WTC11 (cell line): ENCODE results near the gene ACBD6. TPM values are rescaled to one million over a fixed set of nuclear protein-coding genes. Genes with fewer than 3 reads are reported as not detected.

Experiments
- ATAC-seq: fragments of 200-7000 bp; cut with Tn5 transposase; 2 replicates; pipeline ENCODE4 v1.10.0; 2021; ENCODE audit warnings: mild to moderate bottlenecking, moderate library complexity
- CTCF ChIA-PET: fragments of 300-600 bp; sonication (Branson Sonifier 250); formaldehyde crosslinking; loops from one replicate; lab custom pipeline; 2021; ENCODE audit warnings: antibody characterized with exemption; lab: Charles Lee
- POLR2A ChIA-PET: fragments of 350-600 bp; sonication (Branson Sonifier 250); formaldehyde crosslinking; loops from one replicate; lab custom pipeline; 2021; ENCODE audit warnings: antibody characterized with exemption; lab: Charles Lee
- DNase-seq: peaks from one replicate; pipeline ENCODE4 v3.0.0; 2021; ENCODE audit warnings: low spot score
- H3K27ac Mint-ChIP-seq: 2 replicates; pipeline ENCODE4 v1.8.0; 2021; ENCODE audit warnings: mixed read lengths
- H3K27me3 Mint-ChIP-seq: 2 replicates; pipeline ENCODE4 v1.8.0; 2021; ENCODE audit warnings: low read depth, mild to moderate bottlenecking, moderate library complexity, mixed read lengths
- H3K36me3 Mint-ChIP-seq: 2 replicates; pipeline ENCODE4 v1.8.0; 2021; ENCODE audit warnings: mixed read lengths
- H3K4me1 Mint-ChIP-seq: 2 replicates; pipeline ENCODE4 v1.8.0; 2022; ENCODE audit warnings: mixed read lengths
- H3K4me3 Mint-ChIP-seq: 2 replicates; pipeline ENCODE4 v1.8.0; 2021; ENCODE audit warnings: mild to moderate bottlenecking, moderate library complexity, mixed read lengths
- H3K9me3 Mint-ChIP-seq: 2 replicates; pipeline ENCODE4 v1.8.0; 2021; ENCODE audit warnings: mixed read lengths
- EMX1 ChIP-seq: fragments of 250-450 bp; sonication (Bioruptor Pico); IDR thresholded peaks from 2 replicates; pipeline ENCODE4 v1.8.0; 2021; ENCODE audit warnings: mild to moderate bottlenecking
- ETV6 ChIP-seq: sonication (generic); formaldehyde crosslinking; IDR thresholded peaks from 2 replicates; pipeline ENCODE4 v1.8.1; 2022; ENCODE audit warnings: mild to moderate bottlenecking, missing genetic modification reagents
- GABPB1 ChIP-seq: sonication (generic); formaldehyde crosslinking; IDR thresholded peaks from 2 replicates; pipeline ENCODE4 v1.8.1; 2023; ENCODE audit warnings: mild to moderate bottlenecking, missing genetic modification reagents
- MYBL2 ChIP-seq: sonication (generic); formaldehyde crosslinking; IDR thresholded peaks from 2 replicates; pipeline ENCODE4 v1.8.1; 2023; ENCODE audit warnings: mild to moderate bottlenecking, moderate library complexity, missing genetic modification reagents
- NFATC4 ChIP-seq: fragments of 250-450 bp; sonication (Bioruptor Pico); IDR thresholded peaks from 2 replicates; pipeline ENCODE4 v1.9.0; 2021; ENCODE audit warnings: mild to moderate bottlenecking
- OVOL2 ChIP-seq: fragments of 250-450 bp; sonication (Bioruptor Pico); IDR thresholded peaks from 2 replicates; pipeline ENCODE4 v1.9.0; 2021; ENCODE audit warnings: mild to moderate bottlenecking, borderline replicate concordance
- PRRX2 ChIP-seq: fragments of 250-450 bp; sonication (Bioruptor Pico); IDR thresholded peaks from 2 replicates; pipeline ENCODE4 v1.8.0; 2021; ENCODE audit warnings: mild to moderate bottlenecking
- SOX15 ChIP-seq: fragments of 250-450 bp; sonication (Bioruptor Pico); IDR thresholded peaks from 2 replicates; pipeline ENCODE4 v1.9.0; 2021; ENCODE audit warnings: mild to moderate bottlenecking
- TEAD4 ChIP-seq: sonication (generic); formaldehyde crosslinking; IDR thresholded peaks from 2 replicates; pipeline ENCODE4 v1.8.0; 2022; ENCODE audit warnings: mild to moderate bottlenecking, missing genetic modification reagents
- ZBTB21 ChIP-seq: sonication (generic); formaldehyde crosslinking; IDR thresholded peaks from 2 replicates; pipeline ENCODE4 v1.8.1; 2023; ENCODE audit warnings: mild to moderate bottlenecking, missing genetic modification reagents, borderline replicate concordance
- ZNF121 ChIP-seq: sonication (generic); formaldehyde crosslinking; IDR thresholded peaks from 2 replicates; pipeline ENCODE4 v1.8.0; 2023; ENCODE audit warnings: missing genetic modification reagents
- ZNF232 ChIP-seq: sonication (generic); formaldehyde crosslinking; IDR thresholded peaks from 2 replicates; pipeline ENCODE4 v1.8.0; 2022; ENCODE audit warnings: mild to moderate bottlenecking, missing genetic modification reagents
- ZNF263 ChIP-seq: sonication (generic); formaldehyde crosslinking; IDR thresholded peaks from 2 replicates; pipeline ENCODE4 v1.8.1; 2022; ENCODE audit warnings: low read depth, mild to moderate bottlenecking, moderate library complexity, missing genetic modification reagents
- ZNF423 ChIP-seq: fragments of 250-450 bp; sonication (Bioruptor Pico); IDR thresholded peaks from 2 replicates; pipeline ENCODE4 v2.1.2; 2022; ENCODE audit warnings: mild to moderate bottlenecking, moderate library complexity
- total RNA-seq: library from RNA; stranded (reverse); gene quantifications from 3 replicates; pipeline ENCODE4 v1.2.3, GENCODE V29; 2021
- TF ChIP-seq, protein P1 (sequence below): fragments of 250-450 bp; sonication (Bioruptor Pico); conservative IDR thresholded peaks from 2 replicates; pipeline ENCODE4 v1.9.0; 2021; ENCODE audit warnings: mild to moderate bottlenecking
- TF ChIP-seq, protein P2 (sequence below): sonication (generic); formaldehyde crosslinking; IDR thresholded peaks from 2 replicates; pipeline ENCODE4 v1.8.1; 2022; ENCODE audit warnings: low read depth, mild to moderate bottlenecking, moderate library complexity, missing genetic modification reagents, borderline replicate concordance
- TF ChIP-seq, protein P3 (sequence below): fragments of 250-450 bp; sonication (Bioruptor Pico); IDR thresholded peaks from 2 replicates; pipeline ENCODE4 v1.9.0; 2021; ENCODE audit warnings: mild to moderate bottlenecking
- TF ChIP-seq, protein P4 (sequence below): fragments of 250-450 bp; sonication (Bioruptor Pico); IDR thresholded peaks from 2 replicates; pipeline ENCODE4 v1.8.0; 2021; ENCODE audit warnings: mild to moderate bottlenecking
- TF ChIP-seq, protein P5 (sequence below): fragments of 250-450 bp; sonication (Bioruptor Pico); IDR thresholded peaks from 2 replicates; pipeline ENCODE4 v1.9.0; 2021; ENCODE audit warnings: moderate library complexity, mild to moderate bottlenecking, inconsistent platforms, borderline replicate concordance

The ACBD6 gene
- total RNA-seq, 1 experiment from 2014 or later = 53.5 TPM

DNA sequence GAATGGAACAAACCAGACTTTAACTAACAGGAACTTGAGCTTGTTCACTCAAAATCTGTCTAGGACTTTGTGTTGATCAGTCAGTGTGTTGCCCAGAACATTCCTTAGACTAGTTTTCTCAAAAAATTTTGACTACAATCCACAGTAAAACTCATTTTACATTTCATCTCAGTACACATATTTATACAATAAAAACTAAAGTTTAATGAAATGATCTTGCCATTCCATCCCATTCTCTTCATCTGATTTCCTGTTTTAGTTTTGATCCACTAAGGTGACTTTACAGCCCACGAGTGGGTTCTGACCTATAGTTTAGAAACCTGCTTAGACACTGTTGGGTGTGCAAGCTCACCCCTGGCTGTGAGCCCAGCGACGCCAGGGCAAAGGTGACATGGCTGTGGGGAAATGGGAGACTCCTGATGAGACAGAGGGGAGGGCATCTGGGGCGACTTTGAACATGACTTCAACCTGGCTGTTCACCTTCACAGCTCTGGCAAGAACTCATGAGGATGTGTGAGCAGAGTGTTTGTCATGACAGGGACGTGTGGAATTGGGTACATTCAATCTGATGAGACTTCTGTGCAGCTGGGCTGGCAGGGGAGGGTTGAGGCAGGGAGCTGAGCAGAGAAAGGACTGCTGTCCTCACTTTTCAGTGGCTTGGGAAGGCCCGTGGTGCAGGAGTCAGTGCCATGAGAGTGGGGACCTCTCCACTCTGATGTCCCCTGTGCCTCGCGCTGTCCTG is 231.7 kb downstream of the ACBD6 start:
- peaks cover 5% of the 10 kb centered on the region; the same call in 1 of the 2 replicates for H3K9me3 Mint-ChIP-seq
- peak overlapping the region; percentile 81 for H3K27ac Mint-ChIP-seq
- CTCF ChIA-PET = interaction anchor here (0.8 to 4.6 kb wide), 23 partner anchors 9 to 611 kb away, joined by 3 to 31 read pairs (median 3); no protein-coding TSS in a partner anchor
- no peak for ATAC-seq
- H3K36me3 Mint-ChIP-seq = peaks cover 35% of the 10 kb centered on the region
- no peak overlapping the region for H3K4me3 Mint-ChIP-seq
- TF ChIP-seq, protein P1, sequence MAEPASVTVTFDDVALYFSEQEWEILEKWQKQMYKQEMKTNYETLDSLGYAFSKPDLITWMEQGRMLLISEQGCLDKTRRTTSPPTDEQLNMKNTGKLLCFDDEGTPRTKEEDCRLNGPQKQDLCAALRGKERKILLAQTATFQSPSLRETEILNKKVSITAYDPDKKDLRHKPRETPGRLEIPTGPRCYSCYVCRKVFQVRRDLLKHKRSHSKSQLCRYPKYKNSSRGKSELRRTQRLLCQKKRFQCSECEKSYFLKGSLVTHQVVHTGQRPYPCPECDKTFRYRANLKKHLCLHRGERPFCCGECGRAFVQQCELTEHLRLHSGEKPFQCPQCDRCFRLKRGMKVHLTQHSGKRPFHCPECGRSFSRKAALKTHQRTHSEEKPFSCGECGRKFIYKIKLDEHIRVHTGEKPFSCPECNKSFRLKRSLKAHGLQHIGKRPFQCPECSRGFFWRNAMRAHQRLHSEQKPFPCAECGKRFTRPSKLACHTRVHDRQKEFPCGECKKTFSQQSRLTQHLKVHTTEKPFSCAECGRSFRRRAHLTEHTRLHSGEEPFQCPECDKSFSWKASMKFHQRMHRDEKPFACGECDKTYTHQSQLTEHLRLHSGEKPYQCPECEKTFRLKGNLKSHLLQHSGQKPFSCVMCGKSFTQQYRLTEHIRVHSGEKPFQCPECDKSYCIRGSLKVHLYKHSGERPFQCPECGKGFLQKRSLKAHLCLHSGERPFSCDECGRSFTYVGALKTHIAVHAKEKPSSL (CRISPR knock-in tag) = no peak
- no peak for DNase-seq
- H3K27me3 Mint-ChIP-seq = no peaks in the 10 kb centered on the region
- peaks cover 52% of the 10 kb centered on the region for H3K4me1 Mint-ChIP-seq
- POLR2A ChIA-PET = interaction anchor here (0.5 to 0.6 kb wide), 3 partner anchors 8 to 1968 kb away, joined by 3 to 4 read pairs (median 3); no protein-coding TSS in a partner anchor

DNA sequence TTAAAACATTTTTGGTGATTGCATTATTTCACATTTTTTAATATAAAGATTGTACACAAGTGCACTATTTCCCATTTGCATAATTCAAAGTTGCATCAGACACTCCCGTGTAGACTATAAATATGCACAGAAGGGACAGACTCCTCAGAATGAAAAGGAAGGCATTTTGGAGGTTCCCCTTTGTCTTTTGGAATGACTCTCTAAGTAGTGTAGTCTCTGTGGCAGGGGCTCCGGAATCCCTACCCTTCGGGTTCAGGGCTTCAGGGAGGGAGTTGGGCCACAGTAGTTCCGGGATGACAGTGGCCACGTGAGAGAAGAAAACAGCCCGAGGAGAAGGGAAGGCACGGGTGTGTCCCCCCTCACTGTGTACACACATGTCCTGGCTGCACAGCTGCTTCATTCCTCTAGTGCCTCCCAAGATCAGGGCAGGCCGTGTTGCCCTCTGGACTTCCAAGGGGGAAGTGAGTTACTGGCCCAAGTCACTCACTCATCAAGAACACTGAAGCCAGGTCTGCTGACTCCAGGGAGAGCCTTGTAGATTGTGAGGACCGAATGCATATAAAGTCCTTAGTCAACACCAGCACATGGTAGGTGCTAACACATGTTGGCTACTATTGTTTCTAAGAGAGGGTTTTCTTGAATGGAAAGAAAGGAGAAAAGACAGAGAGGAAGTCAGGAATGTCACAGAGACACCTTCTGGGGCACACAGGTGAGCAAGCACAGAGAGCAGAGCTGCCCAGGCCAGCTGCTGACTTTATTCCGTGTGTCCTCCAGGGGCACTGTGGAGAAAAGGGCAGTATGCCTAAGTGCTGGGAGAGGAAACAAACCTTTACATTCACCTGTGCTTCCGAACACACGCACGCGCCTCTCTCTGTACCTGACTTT is 232.5 kb downstream of the ACBD6 start:
- ChIA-PET CTCF (interaction anchor here (0.5 to 4.6 kb wide), 20 partner anchors 9 to 196 kb away, joined by 3 to 31 read pairs (median 3); no protein-coding TSS in a partner anchor), POLR2A (interaction anchor here (0.5 to 0.6 kb wide), 4 partner anchors 8 to 1967 kb away, joined by 3 to 4 read pairs (median 3); no protein-coding TSS in a partner anchor)
- DNase-seq = peak; percentile 71
- H3K4me3 Mint-ChIP-seq = no peak overlapping the region
- TF ChIP-seq ZNF121 (CRISPR knock-in tag) (0 out of 2 replicates have a peak, but pooled peaks have one; percentile 65), ETV6 (CRISPR knock-in tag) (0 out of 2 replicates have a peak, but pooled peaks have one; percentile 43), EMX1 (CRISPR knock-in tag) (no peak)
- H3K4me1 Mint-ChIP-seq = peaks cover 60% of the 10 kb centered on the region
- peak; percentile 85 for ATAC-seq
- H3K9me3 Mint-ChIP-seq = no peaks in the 10 kb centered on the region
- no peaks in the 10 kb centered on the region for H3K27me3 Mint-ChIP-seq
- peaks cover 27% of the 10 kb centered on the region for H3K36me3 Mint-ChIP-seq
- H3K27ac Mint-ChIP-seq = peak overlapping the region; percentile 51

DNA sequence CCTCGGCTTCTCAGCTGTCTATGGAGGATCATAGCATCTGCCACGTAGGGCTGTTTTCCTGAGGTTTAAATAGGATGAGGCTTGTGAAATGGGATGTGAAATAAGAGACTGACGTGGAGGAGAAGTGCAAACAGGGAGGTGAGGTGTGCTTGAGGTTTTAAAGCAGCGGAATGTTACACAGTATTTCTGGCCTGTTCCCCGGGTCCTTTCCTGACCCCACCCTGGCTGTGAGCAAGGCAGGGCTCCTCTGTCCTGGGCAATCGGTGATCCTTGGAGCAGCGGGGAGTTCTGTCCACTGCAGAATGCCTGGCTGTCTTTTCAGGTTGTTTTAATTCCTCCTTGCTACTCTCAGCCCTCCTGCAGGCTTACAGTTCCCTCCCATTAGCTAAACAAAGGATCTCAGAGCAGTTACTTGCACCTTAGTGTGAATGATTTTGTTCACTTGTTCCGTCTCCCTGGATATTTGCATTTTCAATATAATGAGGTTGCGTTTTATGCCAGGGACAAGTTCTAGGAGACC is 233.8 kb downstream of the ACBD6 start:
- H3K4me1 Mint-ChIP-seq = peaks cover 66% of the 10 kb centered on the region
- H3K27me3 Mint-ChIP-seq = no peaks in the 10 kb centered on the region
- H3K27ac Mint-ChIP-seq = peak overlapping the region; percentile 47
- ChIA-PET POLR2A (no interaction called here), CTCF (interaction anchor here (0.9 to 4.6 kb wide), 3 partner anchors 11 to 81 kb away, joined by 3 to 31 read pairs (median 3); no protein-coding TSS in a partner anchor)
- H3K9me3 Mint-ChIP-seq = no peaks in the 10 kb centered on the region
- ATAC-seq (peak; percentile 49), DNase-seq (no peak)
- peaks cover 15% of the 10 kb centered on the region for H3K36me3 Mint-ChIP-seq
- no peak overlapping the region for H3K4me3 Mint-ChIP-seq
- TF ChIP-seq, protein P2, sequence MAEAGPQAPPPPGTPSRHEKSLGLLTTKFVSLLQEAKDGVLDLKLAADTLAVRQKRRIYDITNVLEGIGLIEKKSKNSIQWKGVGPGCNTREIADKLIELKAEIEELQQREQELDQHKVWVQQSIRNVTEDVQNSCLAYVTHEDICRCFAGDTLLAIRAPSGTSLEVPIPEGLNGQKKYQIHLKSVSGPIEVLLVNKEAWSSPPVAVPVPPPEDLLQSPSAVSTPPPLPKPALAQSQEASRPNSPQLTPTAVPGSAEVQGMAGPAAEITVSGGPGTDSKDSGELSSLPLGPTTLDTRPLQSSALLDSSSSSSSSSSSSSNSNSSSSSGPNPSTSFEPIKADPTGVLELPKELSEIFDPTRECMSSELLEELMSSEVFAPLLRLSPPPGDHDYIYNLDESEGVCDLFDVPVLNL = no peak
- TF ChIP-seq SOX15 (CRISPR knock-in tag) (no peak), MYBL2 (CRISPR knock-in tag) (no peak), ZNF263 (CRISPR knock-in tag) (no peak), ZNF423 (CRISPR knock-in tag) (no peak), TEAD4 (no peak), PRRX2 (CRISPR knock-in tag) (no peak), ZBTB21 (CRISPR knock-in tag) (no peak), GABPB1 (CRISPR knock-in tag) (no peak), ZNF232 (CRISPR knock-in tag) (no peak), NFATC4 (CRISPR knock-in tag) (no peak), EMX1 (CRISPR knock-in tag) (no peak), OVOL2 (CRISPR knock-in tag) (no peak)
- TF ChIP-seq, protein P3, sequence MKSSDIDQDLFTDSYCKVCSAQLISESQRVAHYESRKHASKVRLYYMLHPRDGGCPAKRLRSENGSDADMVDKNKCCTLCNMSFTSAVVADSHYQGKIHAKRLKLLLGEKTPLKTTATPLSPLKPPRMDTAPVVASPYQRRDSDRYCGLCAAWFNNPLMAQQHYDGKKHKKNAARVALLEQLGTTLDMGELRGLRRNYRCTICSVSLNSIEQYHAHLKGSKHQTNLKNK (CRISPR knock-in tag) = no peak
- TF ChIP-seq, protein P4, sequence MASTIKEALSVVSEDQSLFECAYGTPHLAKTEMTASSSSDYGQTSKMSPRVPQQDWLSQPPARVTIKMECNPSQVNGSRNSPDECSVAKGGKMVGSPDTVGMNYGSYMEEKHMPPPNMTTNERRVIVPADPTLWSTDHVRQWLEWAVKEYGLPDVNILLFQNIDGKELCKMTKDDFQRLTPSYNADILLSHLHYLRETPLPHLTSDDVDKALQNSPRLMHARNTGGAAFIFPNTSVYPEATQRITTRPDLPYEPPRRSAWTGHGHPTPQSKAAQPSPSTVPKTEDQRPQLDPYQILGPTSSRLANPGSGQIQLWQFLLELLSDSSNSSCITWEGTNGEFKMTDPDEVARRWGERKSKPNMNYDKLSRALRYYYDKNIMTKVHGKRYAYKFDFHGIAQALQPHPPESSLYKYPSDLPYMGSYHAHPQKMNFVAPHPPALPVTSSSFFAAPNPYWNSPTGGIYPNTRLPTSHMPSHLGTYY (CRISPR knock-in tag) = no peak
- TF ChIP-seq, protein P5, sequence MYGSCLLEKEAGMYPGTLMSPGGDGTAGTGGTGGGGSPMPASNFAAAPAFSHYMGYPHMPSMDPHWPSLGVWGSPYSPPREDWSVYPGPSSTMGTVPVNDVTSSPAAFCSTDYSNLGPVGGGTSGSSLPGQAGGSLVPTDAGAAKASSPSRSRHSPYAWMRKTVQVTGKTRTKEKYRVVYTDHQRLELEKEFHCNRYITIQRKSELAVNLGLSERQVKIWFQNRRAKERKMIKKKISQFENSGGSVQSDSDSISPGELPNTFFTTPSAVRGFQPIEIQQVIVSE (CRISPR knock-in tag) = no peak
